Endothelial cell of umbilical vein (primary cell): ENCODE results near the gene CFTR. TPM values are rescaled to one million over a fixed set of nuclear protein-coding genes. Genes with fewer than 3 reads are reported as not detected.

Experiments used
- BruUV-seq: library from RNA; stranded (reverse); fragments of 400-500 nt; replicated peaks from 2 replicates; lab custom pipeline; 2021; lab: Mats Ljungman, UMichigan
- CTCF ChIA-PET: fragments of 300-600, 350-600 bp; sonication (Branson Sonifier 250); formaldehyde crosslinking; loops from one replicate; lab custom pipeline; 2021; ENCODE audit warnings: antibody characterized with exemption, inconsistent platforms; lab: Charles Lee
- POLR2A ChIA-PET: fragments of 300-600, 350-600 bp; sonication (Branson Sonifier 250); formaldehyde crosslinking; loops from one replicate; lab custom pipeline; 2021; ENCODE audit warnings: antibody characterized with exemption, inconsistent platforms; lab: Charles Lee
- DNase-seq: peaks from one replicate; pipeline ENCODE4 v3.0.0-alpha.2; 2011; ENCODE audit warnings: low read depth, low spot score
- FAIRE-seq: peaks from 2 replicates; lab custom pipeline; 2011; peaks lifted over from hg19 to GRCh38; lab: Jason Lieb, UNC
- H2AFZ ChIP-seq: 2 replicates; pipeline ENCODE4 v1.6.0; 2012; ENCODE audit warnings: low read depth, low read length, control low read depth, inconsistent platforms
- H3K27ac ChIP-seq: 2 replicates; pipeline ENCODE4 v1.5.1; 2011; ENCODE audit warnings: low read depth, mild to moderate bottlenecking, control low read depth, low read length, moderate library complexity; ENCODE audit not compliant: insufficient read depth
- H3K27me3 ChIP-seq, 2 experiments: 2 replicates each; pipeline versions ENCODE4 v1.6.0 to v1.6.1; 2011; ENCODE audit warnings: low read length in 2 of 2, mixed read lengths in 1 of 2; ENCODE audit not compliant: control insufficient read depth in 2 of 2, insufficient read depth in 2 of 2
- H3K36me3 ChIP-seq, 2 experiments: 2 replicates in 1 of 2; 3 replicates in 1 of 2; pipeline ENCODE4 v1.5.1; 2011; ENCODE audit warnings: low read length in 2 of 2, mild to moderate bottlenecking in 1 of 2, moderate library complexity in 1 of 2; ENCODE audit not compliant: control insufficient read depth in 2 of 2, insufficient read depth in 2 of 2; ENCODE audit errors: extremely low read depth in 1 of 2
- H3K4me1 ChIP-seq: 3 replicates; pipeline ENCODE4 v1.5.1; 2011; ENCODE audit warnings: mild to moderate bottlenecking, low read length; ENCODE audit not compliant: control insufficient read depth, insufficient read depth; ENCODE audit errors: extremely low read depth
- H3K4me2 ChIP-seq: 2 replicates; pipeline ENCODE4 v1.6.1; 2011; ENCODE audit warnings: low read length, control low read depth, mixed read lengths; ENCODE audit not compliant: insufficient read depth
- H3K4me3 ChIP-seq, 3 experiments: fragments of 200-600 bp in 1 of 3; sonication (generic), shearing (Covaris generic) in 1 of 3; replicated peaks in 1 of 3; 2 replicates each; pipeline ENCODE4 v1.5.1; 2011 to 2016; ENCODE audit warnings: control low read depth in 3 of 3, low read length in 3 of 3, mild to moderate bottlenecking in 2 of 3, inconsistent platforms in 1 of 3, low read depth in 1 of 3, moderate library complexity in 1 of 3; ENCODE audit not compliant: insufficient read depth in 1 of 3
- H3K79me2 ChIP-seq: 2 replicates; pipeline ENCODE4 v1.6.0; 2012; ENCODE audit warnings: low read length, inconsistent platforms; ENCODE audit not compliant: control insufficient read depth, insufficient read depth
- H3K9ac ChIP-seq: replicated peaks from 2 replicates; pipeline ENCODE3; 2011; ENCODE audit warnings: low read length, control low read depth; ENCODE audit not compliant: insufficient read depth; ENCODE audit errors: extremely low read depth
- H3K9me1 ChIP-seq: replicated peaks from 3 replicates; pipeline ENCODE4 v1.6.0; 2011; ENCODE audit warnings: mild to moderate bottlenecking, low read length; ENCODE audit not compliant: control insufficient read depth, insufficient read depth; ENCODE audit errors: extremely low read depth
- H3K9me3 ChIP-seq: replicated peaks from 2 replicates; pipeline ENCODE4 v1.5.1; 2012; ENCODE audit warnings: low read length, inconsistent platforms; ENCODE audit not compliant: control insufficient read depth, insufficient read depth
- H4K20me1 ChIP-seq: replicated peaks from 2 replicates; pipeline ENCODE3; 2011; ENCODE audit warnings: mild to moderate bottlenecking, low read length; ENCODE audit not compliant: control insufficient read depth, insufficient read depth; ENCODE audit errors: extremely low read depth
- EZH2 ChIP-seq: IDR thresholded peaks from 2 replicates; pipeline ENCODE4 v1.6.1; 2012; ENCODE audit warnings: borderline replicate concordance, low read depth, mild to moderate bottlenecking, moderate library complexity, low read length, inconsistent platforms; ENCODE audit not compliant: severe bottlenecking
- FOS ChIP-seq: IDR thresholded peaks from 2 replicates; pipeline ENCODE4 v1.6.1; 2011; ENCODE audit warnings: mild to moderate bottlenecking, low read length, moderate library complexity, borderline replicate concordance; ENCODE audit not compliant: insufficient read depth
- GATA2 ChIP-seq: IDR thresholded peaks from 2 replicates; pipeline ENCODE4 v1.7.0; 2011; ENCODE audit warnings: low read depth, mild to moderate bottlenecking, moderate library complexity, mixed read lengths, low read length; ENCODE audit not compliant: insufficient read length, insufficient read depth
- JUN ChIP-seq: IDR thresholded peaks from 2 replicates; pipeline ENCODE4 v1.6.1; 2011; ENCODE audit warnings: borderline replicate concordance, low read depth; ENCODE audit not compliant: insufficient read length, insufficient read depth
- MYC ChIP-seq: IDR thresholded peaks from one replicate; pipeline ENCODE4 v1.6.1; 2011; ENCODE audit warnings: mild to moderate bottlenecking, low read depth, low read length
- POLR2A ChIP-seq: IDR thresholded peaks from 2 replicates; pipeline ENCODE4 v1.6.1; 2012; ENCODE audit warnings: low read depth, mild to moderate bottlenecking, control low read depth, low read length
- POLR2AphosphoS5 ChIP-seq: IDR thresholded peaks from 2 replicates; pipeline ENCODE4 v1.6.1; 2012; ENCODE audit warnings: low read depth, mild to moderate bottlenecking, control low read depth, low read length, moderate library complexity; ENCODE audit not compliant: insufficient read depth
- dilution Hi-C: fragments of 300-500 bp; cut with MboI; formaldehyde crosslinking; loops from one replicate; pipeline ENCODE4 v1.15.0; 2019; ENCODE audit warnings: low sequenced_read_pairs; ENCODE audit not compliant: extremely low pct_ligation_motif_present
- intact Hi-C: fragments of 100-400 bp; cut with micrococcal nuclease; formaldehyde crosslinking; loops from one replicate; pipeline ENCODE4 v1.10.0; 2022
- polyA plus RNA-seq, 4 experiments: library from polyadenylated mRNA; depleted of rRNA in 3 of 4; stranded (reverse) in 3 of 4; unstranded in 1 of 4; fragments of >200 nt; gene quantifications; 2 replicates each; pipeline versions ENCODE4 v1.2.1 to v1.2.3, GENCODE V29; 2011 to 2012; ENCODE audit warnings: missing spikeins in 1 of 4
- total RNA-seq: library from RNA; stranded (reverse); gene quantifications from 2 replicates; pipeline ENCODE4 v1.2.3, GENCODE V29; 2021
- TF ChIP-seq, protein P1 (sequence below): IDR thresholded peaks from 2 replicates; pipeline ENCODE4 v1.6.1; 2011; ENCODE audit not compliant: insufficient read depth, insufficient read length
- TF ChIP-seq, protein P2 (sequence below), 2 donors: IDR thresholded peaks; 1 replicate in 1 of 2; 2 replicates in 1 of 2; pipeline ENCODE4 v1.5.1; 2011; ENCODE audit warnings: low read length in 2 of 2, mild to moderate bottlenecking in 2 of 2, moderate library complexity in 2 of 2, control low read depth in 1 of 2, inconsistent platforms in 1 of 2, low read depth in 1 of 2; ENCODE audit not compliant: insufficient read depth in 1 of 2; ENCODE audit errors: extremely low read depth in 1 of 2

Gene CFTR
- total and polyA plus RNA-seq, 2 donors (not counting 3 experiments of a cell fraction or from before 2014, with no cell fraction given) = 0.03 TPM; not detected in 1

- no peak overlapping the region for H3K4me2 ChIP-seq
- POLR2A ChIA-PET = no interaction called here
- TF ChIP-seq GATA2 (no peak), JUN (no peak), POLR2AphosphoS5 (no peak), EZH2 (no peak), MYC (no peak), FOS (no peak), POLR2A (no peak)
- TF ChIP-seq, protein P1, sequence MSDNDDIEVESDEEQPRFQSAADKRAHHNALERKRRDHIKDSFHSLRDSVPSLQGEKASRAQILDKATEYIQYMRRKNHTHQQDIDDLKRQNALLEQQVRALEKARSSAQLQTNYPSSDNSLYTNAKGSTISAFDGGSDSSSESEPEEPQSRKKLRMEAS = no peak
- TF ChIP-seq, protein P2, sequence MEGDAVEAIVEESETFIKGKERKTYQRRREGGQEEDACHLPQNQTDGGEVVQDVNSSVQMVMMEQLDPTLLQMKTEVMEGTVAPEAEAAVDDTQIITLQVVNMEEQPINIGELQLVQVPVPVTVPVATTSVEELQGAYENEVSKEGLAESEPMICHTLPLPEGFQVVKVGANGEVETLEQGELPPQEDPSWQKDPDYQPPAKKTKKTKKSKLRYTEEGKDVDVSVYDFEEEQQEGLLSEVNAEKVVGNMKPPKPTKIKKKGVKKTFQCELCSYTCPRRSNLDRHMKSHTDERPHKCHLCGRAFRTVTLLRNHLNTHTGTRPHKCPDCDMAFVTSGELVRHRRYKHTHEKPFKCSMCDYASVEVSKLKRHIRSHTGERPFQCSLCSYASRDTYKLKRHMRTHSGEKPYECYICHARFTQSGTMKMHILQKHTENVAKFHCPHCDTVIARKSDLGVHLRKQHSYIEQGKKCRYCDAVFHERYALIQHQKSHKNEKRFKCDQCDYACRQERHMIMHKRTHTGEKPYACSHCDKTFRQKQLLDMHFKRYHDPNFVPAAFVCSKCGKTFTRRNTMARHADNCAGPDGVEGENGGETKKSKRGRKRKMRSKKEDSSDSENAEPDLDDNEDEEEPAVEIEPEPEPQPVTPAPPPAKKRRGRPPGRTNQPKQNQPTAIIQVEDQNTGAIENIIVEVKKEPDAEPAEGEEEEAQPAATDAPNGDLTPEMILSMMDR (IDR thresholded peaks at IDR 0.05; ENCODE audit: extremely low read depth in 1 of 2, insufficient read depth in 1 of 2, low read depth in 1 of 2, low read length in 2 of 2) = no peak
- H4K20me1 ChIP-seq = no peaks in the 10 kb centered on the region
- H3K4me1 ChIP-seq = no peaks in the 10 kb centered on the region
- CTCF ChIA-PET = interaction anchor here (0.9 to 6.0 kb wide), 10 partner anchors 12 to 788 kb away, joined by 3 to 238 read pairs (median 8); no protein-coding TSS in a partner anchor
- H3K9me3 ChIP-seq = no peaks in the 10 kb centered on the region
- dilution Hi-C loops (no loop called here), intact Hi-C loops (loop anchor here (5.0 to 10.0 kb wide), 3 partner anchors 45 to 782 kb away; no protein-coding TSS in a partner anchor)
- no peak overlapping the region for H2AFZ ChIP-seq
- no peaks in the 10 kb centered on the region for H3K36me3 ChIP-seq
- H3K79me2 ChIP-seq = no peaks in the 10 kb centered on the region
- H3K9me1 ChIP-seq = no peaks in the 10 kb centered on the region
- no peak overlapping the region for H3K4me3 ChIP-seq
- peaks cover 0 to 2% of the 10 kb centered on the region in 2 experiments for H3K27me3 ChIP-seq
- H3K27ac ChIP-seq = no peak overlapping the region
- no peak overlapping the region for H3K9ac ChIP-seq
- FAIRE-seq (no peak), DNase-seq (no peak)
- BruUV-seq = no TSS peak
Observed at GRCh38 chr7:117716707-117717299, 237.0 kb downstream of the CFTR start.
